GM21423 (cell line): ENCODE measurements around the gene FMNL2.

Source experiments
- ATAC-seq: cut with Tn5 transposase; IDR thresholded peaks from one replicate; pipeline ENCODE4 v1.9.1; 2021; ENCODE audit warnings: mild to moderate bottlenecking, moderate library complexity; ENCODE audit not compliant: unreplicated experiment

The FMNL2 gene

DNA sequence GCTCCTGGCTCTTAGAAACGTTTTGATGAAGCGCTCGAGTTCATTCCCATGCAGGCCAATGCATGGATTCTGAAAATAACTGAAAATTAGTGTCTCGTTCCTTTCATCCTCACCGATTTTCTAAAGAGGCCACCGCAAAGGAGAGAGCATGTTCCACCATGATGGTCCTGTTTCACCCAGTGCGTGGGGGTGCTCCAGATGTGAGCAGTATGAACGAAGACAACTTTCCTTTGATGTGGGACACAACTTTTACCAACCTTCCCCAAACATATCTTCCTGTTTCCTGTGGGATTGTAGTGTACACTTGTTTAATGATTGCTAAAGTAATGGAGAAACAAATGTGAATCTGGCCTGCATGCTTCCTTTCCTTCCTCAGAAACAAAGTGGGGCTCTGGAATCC is 267.8 kb downstream of the FMNL2 start:
- no peak for ATAC-seq

DNA sequence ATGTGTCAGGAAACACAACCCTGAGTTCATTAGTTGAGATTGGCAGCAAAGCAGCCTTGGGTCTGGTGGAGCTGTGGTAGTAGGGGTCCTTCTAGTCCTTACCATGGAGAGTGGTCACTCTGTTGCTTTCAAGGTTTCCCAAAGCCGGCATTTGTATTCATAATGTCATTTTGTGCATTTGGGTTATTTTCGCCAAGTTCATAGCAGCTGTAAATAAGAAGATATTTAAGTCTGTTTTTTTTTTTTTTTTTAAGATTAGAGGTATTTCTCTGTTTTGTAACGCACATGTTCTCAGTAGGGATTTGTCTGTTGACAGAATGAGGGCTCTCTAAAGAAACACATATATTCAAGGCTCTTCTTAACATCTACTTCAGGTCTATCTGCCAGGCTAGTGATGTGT is 268.2 kb downstream of the FMNL2 start:
- ATAC-seq, result no peak

DNA sequence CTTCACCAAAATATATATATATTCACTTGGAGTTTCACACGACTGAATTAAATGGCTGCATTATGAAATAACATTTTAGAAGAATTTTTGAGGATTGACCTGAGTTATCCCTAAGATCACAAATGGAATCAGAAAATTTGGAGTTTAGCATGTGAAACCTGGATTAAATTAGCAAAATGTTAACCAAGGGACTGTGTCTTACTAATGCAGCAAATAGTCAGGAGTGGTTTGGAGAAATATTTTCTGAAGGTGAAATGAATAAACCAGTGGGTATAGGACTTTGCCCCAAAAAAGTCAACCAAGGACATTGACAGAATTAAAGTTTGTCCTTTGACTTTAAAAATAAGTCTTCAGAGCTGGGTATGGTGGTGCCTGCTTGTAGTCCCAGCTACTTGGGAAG is 271.1 kb downstream of the FMNL2 start:
- no peak for ATAC-seq

DNA sequence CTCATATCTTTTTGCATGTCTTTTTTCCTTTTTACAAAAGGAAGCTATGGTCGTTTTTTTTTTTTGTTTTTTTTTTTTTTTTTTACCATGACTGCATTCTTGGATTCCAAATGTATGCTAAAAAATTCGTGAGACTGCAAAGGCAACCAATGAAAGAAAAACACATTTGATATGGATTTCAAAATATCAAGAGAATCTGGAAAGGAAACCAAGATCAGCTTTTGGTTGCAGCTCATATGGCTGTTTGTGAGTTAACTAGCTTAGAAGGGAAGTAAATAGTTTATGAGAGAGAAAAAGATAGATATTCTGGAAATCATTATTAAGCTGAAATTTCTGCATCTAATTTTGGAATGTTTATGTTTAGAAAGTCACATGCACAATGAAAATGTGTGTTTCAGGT is 272.0 kb downstream of the FMNL2 start:
- ATAC-seq, result no peak

DNA sequence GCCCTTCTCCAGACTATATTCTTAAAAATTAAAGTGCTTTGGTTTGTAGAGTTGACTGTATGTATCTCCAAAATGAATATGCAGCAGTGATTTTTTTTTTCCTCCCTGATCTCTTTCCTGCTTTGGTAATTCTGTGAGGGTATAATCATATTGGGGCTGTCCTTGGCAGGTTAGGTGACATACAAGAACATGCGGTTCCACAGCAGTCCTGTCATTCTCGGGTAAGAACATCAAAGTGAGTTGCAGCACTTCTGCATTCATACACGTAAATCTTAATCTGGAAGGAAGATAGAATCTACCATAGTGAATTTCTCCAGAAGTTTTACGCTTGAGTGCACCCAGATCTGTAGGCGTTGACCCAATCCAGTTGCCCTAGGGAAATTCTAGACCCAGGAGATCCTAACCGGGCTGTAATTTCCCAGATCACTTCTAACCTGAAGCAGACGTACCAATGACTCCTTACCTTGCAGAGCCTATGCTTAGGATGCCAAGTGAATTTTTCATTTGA is 272.9 kb downstream of the FMNL2 start:
- ATAC-seq, result no peak

DNA sequence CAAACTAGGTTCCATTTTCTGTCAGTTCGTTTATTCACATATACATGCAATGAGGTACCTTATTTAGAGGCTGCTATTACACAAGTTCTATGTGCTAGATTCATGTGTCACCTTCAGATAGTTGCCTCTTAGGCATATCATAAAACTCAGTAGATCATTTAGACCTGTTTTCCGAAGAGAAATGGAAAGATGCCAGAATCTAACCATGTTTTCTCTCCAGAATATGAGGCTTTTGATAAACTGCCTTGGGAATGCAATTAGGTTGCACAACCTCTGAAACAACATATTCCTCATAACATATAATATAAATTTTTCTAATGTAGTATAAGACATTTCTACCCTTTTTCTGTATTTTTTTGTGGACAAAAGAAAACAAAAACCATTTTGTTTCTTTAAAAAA is 274.2 kb downstream of the FMNL2 start:
- no peak for ATAC-seq

DNA sequence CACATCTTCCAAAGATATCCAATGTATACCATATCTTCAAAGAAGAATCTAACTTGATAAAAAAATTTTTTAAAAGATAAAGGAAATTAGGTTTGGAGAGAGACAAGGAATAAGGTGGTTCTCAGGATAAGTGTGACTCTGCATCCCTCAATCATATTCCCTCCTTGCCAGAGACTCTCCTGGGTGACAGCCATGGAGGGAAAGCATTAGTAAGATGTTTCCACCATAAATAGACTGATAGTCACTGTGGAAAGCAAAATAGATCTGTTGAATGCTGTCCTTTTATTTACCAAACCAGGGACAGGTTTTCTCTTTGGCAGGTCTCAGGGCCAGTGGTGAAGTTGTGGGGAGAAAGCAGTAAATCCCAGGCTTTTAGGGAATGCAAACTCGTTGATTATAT is 274.7 kb downstream of the FMNL2 start:
- no peak for ATAC-seq

DNA sequence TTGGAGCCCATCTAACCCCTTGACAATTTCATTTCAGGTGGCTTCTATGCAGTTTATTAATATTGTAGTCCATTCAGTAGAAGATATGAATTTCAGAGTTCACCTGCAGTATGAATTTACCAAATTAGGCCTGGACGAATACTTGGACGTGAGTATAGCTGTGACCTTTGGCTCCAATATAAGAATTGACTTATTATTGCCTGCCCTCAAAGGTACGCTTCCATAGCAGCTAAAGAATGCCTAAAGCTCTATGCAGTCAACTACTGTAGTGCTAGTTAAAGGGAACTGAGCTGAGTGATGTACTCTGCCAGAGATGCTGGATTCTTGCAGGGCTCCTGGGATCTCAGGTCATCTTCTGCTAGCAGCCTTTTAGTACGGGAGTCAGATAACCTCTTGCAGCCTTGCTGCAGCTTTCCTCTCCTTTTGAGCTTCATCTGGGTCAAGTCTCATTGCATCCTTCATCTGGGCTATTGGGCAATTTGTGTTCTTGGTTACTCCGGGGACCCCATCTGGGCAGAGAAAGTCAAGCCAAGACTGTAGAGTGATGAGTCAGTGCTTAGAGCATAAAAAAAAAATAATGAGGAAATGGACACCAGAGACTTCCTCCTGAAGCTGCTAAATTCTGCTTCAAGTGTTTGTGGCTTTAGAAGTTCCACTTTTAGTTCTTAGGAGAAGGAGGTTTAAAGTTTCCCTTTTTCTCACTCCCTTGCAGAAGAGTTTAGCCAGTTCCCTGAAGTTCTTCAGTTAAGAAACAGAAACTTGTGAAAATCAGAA is 276.7 kb downstream of the FMNL2 start:
- peak; percentile 86 for ATAC-seq

DNA sequence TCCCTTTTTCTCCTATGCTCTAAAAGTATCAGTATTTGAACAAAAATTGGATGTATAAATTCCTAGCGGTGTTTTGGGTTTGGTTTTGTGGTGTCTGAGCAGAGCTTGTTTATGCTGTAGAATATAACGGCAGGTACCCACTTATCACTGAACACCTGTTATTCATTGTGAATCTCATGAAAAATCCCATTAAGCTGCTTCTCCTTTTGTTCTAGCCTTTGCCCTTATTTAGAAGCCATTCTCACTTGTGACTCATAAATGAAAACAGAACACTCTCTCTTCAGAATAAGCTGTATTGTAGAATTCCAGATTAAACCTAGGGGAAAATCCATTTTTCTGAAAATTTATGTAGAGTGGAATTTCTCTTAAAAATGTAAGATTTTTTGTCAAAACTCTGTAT is 278.3 kb downstream of the FMNL2 start:
- ATAC-seq, result no peak

DNA sequence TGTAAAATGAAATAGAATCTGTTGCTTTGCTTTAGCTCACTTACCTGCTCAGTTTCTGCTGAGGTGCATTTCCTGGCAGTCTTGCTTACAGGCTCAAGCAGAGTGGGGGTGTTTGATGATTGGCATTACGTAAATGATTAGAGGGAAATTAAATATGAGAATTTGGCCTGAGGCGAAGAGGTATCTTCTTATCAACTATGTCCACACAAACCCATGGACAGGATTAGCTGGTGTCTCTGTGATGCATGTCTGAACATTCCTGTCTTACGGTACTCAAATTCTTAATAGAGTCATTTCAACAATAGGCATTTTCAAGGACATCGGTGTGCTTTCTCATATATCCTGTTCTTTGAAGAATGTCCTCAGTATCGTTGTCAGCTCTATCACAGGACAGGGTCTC is 280.2 kb downstream of the FMNL2 start:
- ATAC-seq, result no peak

DNA sequence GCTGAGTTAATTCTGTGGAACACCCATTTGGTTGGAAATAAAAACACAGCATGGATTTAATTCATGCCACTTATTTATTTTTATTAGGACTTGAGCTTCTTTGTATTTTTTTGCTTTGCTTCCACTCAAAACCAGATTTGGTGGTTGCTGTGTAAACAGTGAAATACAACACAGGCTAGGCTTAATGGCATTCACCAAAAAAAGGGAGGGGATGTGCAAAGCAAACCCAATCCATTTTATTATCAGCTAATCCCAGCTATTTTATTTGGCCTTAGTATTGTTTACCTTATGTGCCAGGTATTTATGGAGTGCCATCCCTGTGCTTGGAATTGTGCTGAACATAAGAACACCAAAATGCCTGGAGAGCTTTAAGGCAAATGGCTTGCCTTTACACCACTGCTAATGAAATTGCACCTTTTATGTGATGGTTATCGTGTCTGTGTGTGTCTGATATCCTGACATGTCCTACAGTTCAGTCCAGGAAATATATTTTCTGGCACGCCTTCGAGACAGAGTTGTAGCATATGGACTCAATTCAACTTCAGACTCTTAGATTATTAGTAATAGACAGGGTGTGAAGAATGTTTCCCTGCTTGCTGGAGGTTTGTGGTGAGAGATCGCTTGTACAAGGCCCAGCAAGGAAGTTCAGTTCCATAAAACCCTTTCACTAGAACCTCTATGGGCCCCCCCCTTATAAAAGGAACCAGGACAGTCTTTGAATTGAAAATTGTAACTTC is 282.6 kb downstream of the FMNL2 start:
- no peak for ATAC-seq

DNA sequence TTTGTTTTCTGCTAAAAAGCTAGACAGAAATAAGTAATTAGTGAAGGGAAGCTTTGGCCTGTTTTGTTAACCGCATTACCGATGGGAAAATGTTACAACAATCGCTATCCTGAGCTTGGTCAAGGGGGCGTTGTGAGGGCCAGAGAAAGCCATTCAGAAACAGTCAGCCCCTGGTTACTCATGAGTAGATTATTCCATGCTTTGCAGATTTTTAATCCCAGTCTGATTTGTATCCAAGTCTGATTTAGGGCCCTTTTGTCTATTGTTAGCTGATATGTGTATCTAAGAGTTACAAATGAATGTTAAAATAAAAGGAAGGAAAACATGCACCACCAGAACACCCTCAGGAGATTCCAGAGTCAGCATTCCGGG is 283.2 kb downstream of the FMNL2 start:
- ATAC-seq, result no peak

DNA sequence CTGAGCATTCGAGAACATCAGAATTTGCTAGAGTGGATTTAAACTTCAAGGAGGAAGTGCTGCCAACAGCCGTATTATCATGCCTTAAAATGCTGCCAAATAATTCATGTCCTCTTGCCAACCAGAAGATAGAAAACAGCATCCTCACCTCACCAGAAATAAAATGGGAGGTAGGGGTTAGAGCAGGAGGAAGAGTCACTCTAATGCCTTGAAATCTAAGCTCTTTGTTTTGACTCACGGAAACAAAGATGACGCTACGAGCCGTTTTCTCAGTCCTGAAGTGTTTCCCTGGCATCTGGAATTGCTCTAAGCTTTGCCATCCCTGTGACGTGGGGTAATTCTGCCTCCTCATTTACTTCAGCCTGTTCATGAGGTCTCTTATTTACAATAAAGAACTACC is 285.2 kb downstream of the FMNL2 start:
- no peak for ATAC-seq

DNA sequence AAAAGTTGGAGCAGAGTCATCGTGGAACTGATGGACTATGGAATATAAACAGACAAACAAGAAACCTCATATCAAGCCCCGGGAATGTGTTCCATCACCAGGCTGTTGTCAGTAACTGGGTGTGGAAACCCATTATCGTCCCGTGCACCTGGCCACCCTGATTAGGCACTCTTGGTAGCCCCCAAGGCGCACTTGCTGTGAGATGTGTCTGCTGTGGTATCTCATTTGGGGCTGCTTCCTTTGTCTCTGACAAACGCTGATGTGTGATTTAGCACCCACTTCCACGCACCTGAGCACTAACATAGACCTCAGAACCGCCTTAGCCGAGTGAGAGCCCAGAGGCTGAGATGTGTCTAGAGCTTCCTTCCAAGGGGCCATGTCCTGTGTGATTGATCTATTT is 286.0 kb downstream of the FMNL2 start:
- no peak for ATAC-seq

DNA sequence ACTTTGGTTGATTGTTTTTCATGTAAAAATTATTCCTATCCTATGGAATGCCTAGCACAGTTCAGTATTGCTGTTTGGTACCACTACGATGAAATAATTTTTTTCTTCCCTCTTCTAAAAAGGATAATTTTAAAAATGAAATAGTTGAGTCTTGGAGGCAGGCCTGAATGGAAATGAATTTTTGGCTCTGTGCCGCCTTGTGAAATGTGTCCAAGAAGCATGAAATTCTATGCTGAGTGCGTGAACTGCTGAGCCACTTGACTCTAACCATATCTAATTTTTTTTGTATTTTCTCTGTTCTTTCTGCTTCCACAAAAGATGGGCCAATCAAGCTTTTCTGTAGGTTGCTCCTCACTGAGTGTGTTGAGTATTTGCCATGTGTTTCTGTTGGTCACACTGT is 287.2 kb downstream of the FMNL2 start:
- no peak for ATAC-seq

DNA sequence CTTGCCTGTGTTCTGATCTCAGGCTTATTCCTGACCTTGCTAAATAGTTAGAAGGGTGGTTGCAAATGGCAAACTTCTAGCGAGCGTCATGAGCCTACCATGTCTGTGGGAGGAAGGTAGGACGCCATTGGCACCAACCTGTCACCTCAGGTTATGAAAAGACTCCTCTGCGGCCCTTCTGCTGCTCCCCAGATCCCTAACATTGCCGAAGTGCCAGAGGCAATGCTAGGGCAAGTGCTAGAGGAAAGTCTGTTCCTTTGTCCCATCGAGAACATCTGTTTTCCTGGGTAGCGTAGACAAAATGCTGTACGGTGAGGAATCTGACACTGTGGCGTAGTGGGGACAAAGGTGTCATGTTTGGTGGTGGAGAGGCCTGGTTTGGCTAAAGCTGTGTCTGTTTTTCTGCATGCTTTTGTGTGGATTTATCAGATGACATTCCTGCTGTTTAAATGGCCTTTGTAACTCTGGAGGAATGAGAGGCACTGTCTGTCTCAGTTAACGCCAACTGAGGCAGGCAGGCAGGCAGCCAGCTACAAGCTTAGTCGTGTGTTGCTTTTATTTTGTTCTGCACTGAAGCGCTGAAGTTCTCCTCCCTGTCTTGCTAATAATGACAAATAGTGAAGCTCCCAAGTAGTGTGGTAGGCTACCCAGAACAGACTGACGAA is 288.2 kb downstream of the FMNL2 start:
- no peak for ATAC-seq

DNA sequence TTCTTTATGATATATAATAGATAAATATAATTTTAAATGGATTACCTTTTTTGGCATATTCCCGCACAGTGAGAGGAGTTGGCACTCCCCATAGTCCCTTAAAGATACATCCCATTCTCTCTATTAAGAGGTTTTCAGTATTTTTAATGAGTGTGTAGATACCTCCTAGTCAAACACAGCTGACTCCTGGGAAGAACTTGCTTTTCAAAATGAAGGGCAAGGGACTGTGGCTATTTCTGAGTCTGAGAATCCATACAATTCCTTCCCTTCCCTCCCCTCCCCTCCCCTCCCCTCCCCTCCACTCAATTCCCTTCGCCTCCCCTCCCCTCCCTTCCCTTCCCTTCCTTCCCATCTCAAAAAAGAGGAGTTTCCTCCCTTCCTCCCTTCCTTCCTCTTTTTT is 288.8 kb downstream of the FMNL2 start:
- ATAC-seq, result no peak

DNA sequence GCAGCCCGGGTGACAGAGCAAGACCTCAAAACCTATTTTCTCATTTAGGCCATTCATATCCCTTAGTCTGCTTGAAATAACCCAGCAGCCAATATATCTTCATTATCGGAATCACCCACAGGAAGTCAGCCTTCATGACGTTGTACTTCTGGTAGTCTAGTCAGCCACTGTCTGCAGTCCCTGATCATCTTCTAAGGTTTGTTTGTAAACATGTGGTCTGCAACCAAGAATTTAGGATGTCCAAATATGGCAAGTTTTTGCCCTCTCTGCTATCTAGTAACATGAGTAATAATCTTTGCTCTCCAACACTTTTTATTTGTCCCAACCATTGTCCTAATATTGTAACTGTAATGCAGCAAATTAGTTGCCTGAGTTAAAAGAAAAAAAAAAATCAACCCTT is 289.8 kb downstream of the FMNL2 start:
- ATAC-seq, result no peak

DNA sequence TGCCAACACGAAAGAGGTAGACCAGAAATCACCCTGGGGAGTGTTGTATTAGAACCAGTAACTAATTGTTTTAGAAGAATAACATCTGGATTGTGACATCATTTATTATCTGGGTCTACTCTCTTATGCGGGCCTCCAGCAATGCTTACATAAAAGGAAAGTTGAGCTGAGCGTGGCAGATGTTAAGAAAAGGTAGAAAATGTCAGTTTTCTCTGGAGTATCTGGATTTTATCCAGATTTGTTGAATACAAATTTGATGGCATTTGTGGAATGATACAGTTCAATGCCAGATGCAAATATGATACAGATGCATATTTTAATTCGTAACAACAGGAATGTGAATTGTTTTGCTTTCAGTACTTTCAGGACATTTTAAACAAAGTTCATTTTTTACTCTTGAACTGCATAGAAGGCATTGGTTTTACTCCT is 292.0 kb downstream of the FMNL2 start:
- no peak for ATAC-seq

DNA sequence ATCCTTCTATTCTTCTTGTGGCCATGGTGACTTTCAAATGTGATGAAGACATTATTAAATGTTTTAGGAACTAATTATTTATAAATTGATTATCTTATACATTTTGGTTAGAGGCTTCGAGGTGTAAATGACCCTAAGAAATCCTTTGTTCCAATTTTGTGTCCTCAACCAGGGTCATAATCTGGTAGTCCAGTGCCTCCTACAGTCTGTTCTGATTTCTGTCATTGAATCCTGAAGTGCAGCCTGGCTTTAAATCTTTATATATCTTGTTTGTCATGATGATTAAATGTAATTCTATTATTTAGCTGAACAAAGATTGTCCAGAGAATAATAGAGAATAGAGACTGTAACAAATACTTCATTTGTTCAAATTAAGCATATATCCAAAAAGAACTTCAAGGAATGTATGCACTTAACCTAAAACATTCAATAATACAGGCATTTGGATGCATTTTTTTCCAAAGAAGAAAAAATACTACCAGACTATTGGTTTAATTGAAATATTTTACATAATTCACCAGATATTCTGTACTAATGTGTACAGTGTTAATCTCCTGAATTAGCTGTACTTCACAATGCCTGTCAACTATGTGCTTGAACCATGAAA is 292.5 kb downstream of the FMNL2 start:
- ATAC-seq, result no peak

DNA sequence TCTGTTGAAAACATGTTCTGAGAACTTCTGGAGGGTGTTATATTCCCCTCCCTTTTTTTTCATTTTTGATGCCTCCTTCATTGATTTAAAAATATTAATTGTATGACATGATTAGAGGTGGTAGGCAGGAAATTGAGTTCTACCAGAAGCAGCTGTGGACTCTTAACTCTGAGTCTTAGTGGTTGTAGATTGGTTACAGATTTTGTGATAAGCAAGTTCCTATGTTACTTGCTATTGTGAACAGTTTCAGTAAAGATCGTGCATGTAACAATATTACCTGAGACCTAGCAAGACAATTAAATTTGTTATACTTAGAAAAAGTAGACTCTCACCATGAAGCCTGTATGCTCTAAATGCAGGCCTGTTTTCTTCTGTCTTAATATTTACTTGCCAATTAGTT is 294.2 kb downstream of the FMNL2 start:
- no peak for ATAC-seq

DNA sequence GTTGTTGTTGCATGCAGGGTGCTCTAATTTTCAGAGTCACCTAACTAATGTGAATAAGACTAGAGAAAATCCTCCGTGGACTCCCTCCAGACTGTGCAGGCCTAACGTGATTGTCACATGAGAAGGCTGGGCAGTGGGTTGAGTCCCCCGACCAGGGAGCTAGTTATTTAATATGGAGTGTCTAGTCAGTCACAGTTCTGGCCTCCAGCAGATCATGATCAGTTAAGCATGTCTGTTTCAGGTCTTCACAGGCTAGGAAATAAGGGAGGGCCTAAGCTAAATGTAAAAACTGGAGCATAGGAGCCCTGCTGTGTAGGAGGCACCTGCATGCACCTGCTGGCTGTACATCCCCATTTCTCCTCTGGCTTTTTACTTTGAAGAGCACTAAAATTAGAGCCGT is 295.5 kb downstream of the FMNL2 start:
- no peak for ATAC-seq
